NCI-H82 (cell line): Measurements from ENCODE around the gene SRSF11.

ENCODE experiments used
- DNase-seq: peaks from one replicate; lab custom pipeline; 2025; lab: John Stamatoyannopoulos, UW

The SRSF11 gene

GRCh38 chr1:70222716-70223235, 1.6 kb downstream of the SRSF11 start:
- no peak for DNase-seq

- no peak for DNase-seq
Measured at GRCh38 chr1:70224954-70225353, 3.8 kb downstream of the SRSF11 start.

DNA sequence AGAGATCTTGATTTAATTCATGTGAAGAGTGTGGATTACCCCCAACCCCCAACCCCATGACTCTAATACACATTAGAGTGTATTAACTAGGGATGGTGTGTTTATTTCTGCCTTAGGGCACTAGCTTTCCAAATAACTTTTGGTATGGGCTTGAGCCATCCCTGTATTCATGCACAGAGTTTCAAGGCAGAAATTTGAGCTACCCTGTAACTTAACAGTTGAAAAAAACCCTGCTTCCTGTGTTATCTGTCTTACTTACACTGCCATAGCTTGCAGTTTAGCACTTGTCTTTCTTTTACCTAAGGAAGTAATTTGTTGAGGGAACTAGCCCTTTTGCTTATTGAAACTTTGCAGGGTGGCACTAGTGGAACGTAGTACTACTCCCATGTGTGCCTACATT, 6.3 kb downstream of the SRSF11 start:
- DNase-seq, result no peak

GRCh38 chr1:70228670-70229069, 7.5 kb downstream of the SRSF11 start:
- DNase-seq, result no peak

DNA sequence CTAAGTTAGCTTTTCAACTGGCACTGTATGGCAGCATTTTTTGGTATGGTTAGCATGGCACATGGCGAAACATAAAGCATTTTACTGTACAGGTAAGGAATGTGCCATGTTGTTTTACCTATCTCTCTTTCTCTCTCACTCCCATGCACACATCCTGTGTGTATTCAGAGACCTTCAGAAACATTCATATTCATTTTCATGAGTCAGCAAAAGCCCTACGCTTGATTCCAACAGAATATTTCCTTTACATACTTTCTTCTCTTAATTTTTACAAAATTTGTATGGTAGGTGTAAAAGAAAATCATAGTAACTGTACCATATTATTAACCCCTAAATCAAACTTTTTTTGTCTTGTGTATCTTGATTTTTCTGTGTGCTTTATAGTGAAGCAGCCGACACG, 10.3 kb downstream of the SRSF11 start:
- no peak for DNase-seq

- no peak for DNase-seq
Measured at GRCh38 chr1:70234733-70235132, 13.6 kb downstream of the SRSF11 start.

DNA sequence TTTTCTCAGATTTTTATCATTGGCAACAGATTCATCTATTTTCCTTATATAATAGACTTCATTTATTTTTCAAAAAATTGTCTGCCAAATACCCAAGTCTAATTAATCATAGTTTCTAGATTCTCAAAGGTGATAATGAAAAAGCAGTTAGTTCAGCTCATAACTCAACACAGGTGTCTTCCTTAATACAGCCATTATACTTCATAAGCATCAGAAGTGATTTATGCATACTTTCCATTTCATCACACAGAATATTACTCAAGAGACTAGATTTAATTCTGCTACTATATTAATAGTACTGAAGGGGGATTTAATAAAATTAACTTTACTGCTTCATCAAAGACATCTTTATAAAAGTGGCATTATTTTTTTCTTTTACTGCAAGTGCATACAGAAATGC, 18.8 kb downstream of the SRSF11 start:
- DNase-seq, result no peak

GRCh38 chr1:70247122-70247521, 25.9 kb downstream of the SRSF11 start:
- no peak for DNase-seq

DNA sequence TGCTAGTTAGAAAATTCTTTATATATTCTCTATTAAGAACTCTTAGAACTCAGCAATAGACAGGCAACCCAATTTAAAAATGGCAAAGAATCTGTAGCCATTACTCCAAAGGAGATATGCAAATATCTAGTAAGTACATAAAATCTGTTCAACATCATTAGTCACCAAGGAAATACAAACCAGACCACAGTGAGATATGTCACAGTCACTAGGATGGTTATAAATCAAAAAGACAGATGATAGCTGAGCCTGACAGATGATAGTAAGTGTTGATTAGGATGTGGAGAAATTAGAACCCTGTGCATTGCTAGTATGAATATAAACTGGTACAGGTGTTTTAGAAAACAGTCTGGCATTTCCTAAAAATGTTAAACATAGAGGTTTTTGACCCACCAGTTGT, 26.6 kb downstream of the SRSF11 start:
- DNase-seq, result no peak

GRCh38 chr1:70248729-70249128, 27.5 kb downstream of the SRSF11 start:
- DNase-seq, result no peak

GRCh38 chr1:70256664-70257063, 35.5 kb downstream of the SRSF11 start:
- no peak for DNase-seq

DNA sequence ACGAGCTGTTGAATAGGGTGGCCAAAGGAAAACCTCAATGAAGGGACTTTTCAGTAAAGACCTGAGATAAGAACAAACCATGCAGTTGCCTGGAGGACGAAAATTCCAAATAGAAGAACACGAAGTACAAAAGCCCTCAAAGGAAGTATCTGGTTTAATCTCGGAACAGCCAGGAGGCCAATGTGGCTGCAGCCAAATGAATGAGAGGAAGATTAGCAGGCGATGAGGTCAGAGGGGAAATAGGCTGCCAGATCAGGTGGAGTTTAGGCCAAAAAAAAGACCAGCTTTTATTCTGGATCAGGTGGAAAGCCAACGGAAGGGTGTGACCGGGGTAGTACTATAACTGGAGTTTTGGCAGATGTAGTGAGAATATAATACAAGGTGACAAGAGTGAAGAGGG, 43.7 kb downstream of the SRSF11 start:
- no peak for DNase-seq

DNA sequence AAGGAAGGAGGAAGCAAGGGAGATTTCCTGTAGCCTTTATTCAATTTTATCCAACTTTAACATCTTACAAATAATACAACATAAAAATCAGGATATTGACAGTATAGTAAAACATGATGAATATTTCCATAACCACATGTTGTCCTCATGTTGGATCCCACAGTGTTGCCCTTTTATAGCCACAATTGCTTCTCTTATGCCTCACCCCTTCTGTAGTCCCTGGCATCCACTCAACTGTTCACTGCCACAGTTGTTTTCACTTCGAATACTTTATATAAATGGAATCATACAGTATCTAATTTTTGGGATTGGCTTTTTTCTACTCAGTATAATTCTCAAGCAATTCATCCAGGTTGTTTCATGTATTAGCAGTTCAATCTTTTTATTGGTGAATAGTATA, 44.8 kb downstream of the SRSF11 start:
- no peak for DNase-seq

- DNase-seq, result no peak
Measured at GRCh38 chr1:70277875-70278274, 56.7 kb downstream of the SRSF11 start.

DNA sequence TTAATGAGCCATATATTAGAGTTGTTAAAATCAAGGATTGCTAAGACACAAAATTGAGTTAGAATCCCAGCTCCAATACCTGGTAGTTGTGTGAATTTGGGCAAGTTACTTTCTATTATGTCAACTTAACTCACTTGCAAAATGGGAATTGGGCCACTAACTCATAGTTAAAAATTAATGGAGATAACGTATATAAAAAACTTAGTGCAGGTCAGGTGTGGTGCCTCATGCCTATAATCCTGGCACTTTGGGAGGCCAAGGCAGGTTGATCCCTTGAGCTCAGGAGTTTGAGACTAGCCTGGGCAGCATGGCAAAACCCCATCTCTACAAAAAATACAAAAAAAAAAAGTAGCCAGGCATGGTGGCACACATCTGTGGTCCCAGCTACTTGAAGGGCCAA, 57.5 kb downstream of the SRSF11 start:
- DNase-seq, result no peak

GRCh38 chr1:70284366-70284765, 63.2 kb downstream of the SRSF11 start:
- DNase-seq, result no peak

- DNase-seq, result no peak
Measured at GRCh38 chr1:70286453-70286852, 65.3 kb downstream of the SRSF11 start.

DNA sequence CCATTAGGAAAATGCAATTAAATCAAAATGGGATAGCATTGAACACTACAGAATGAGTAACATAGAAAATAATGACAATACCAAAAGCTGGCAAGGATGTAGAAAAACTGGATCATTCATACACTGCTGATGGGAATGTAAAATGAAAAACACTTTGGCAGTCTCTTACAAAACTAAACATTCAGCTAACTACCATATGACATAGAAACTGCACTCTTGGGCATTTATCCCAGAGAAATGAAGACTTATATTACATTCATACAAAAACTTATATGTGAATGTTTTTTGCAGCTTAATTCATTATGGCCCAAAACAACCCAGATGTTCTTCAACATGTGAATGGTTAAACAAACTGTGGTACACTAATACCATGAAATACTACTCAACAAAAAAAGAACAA, 67.0 kb downstream of the SRSF11 start:
- DNase-seq, result no peak

GRCh38 chr1:70290218-70290617, 69.0 kb downstream of the SRSF11 start:
- no peak for DNase-seq

DNA sequence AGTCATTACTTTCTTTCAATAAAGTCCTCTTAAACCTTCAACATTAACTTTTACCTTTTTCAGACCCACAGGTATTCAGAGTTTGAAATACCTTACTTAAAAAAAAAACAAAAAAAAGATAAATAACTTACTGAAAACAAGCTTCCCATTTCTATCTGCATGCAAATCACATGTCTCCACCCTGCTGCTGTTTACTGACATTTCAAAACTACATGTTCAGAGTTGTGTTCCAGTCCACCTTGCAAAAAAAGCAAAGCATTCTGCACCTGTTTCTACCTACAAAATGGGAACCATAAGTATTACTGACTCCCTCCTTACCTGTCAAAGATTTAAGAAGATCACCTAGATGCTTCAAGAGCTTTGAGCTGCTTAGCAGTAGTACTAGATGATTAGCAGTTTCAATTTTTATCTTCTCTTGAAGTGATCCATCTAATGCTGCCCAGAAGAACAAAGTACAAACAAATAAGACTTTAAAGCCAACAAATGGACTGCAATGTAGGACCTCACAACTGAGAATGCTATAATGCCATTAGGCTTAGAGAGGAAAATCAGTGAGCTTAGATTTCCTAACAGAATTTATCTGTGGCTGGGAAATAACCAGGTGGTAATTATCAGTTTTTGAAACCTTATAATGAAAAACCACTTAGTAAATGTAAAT, 72.1 kb downstream of the SRSF11 start:
- no peak for DNase-seq

DNA sequence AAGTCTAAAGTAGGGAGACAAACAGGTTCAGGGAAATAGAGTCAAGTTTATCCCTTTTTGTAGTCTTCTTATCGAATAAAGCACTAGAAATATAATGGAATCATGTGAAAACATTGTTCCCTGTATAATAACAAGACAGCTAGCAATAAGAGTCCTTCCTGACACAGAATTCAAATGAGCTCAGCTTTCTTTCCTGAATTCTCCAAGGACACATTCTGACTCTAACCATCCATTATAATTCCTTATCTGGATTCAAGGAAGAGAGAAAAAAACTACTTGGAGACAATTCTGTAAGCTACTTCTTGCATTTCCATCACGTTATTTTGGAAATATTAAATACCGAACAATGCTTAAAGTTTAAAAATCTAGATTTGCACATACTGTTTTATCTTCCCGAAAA, 74.6 kb downstream of the SRSF11 start:
- no peak for DNase-seq

DNA sequence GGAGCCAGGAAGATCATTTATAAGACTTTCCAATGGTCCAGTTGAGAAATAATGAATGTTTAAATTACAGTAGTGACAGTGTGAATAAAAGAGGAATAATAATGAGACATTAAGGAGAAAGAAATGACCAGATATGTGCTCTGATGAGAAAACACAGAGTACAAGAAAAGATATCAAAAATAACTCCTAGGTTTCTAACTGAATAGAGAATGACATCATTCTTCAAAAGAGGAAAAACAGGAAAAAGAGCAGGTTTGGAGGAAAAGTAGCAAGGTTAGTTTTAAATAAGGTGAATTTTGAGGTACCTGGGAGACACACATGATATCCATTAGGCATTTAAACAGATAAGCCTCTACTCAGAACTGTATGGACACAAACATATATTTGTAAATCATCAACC, 78.3 kb downstream of the SRSF11 start:
- no peak for DNase-seq
